ENCODE results near the gene MMP24OS. TPM values are rescaled to one million over a fixed set of nuclear protein-coding genes. Genes with fewer than 3 reads are reported as not detected.

MMP24OS gene
- total RNA-seq, 1 donor from 2014 or later = 87.6 TPM

DNA sequence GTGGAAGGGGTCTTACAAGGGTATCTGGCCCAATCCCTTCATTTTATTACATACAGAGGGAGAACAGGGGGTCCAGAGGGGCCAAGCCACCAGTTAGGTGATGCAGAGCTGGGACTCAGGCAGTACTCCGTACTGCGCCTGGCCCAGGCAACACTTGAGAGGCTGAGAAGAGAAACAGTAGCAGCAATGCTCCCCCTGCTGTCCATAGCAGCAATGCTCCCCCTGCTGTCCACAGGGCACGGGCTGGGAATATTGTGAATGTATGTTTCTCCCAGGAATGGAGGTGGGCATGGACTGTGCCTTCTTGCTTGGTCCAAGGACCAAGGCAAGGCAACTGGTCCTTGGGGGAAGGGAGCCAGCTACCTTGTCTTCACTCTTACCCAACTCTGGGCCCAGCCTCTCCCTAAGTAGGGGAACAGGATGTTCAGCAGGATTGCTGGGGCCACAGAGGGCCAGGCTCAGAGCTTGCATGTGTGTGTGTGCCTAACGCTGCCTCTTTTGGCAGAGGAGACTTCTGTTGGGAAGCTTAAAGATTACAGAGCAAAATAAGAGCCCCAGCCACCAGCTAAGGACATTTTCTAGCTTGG, 29.1 kb upstream of the MMP24OS start:
- DNase-seq (ENCODE audit: low spot score) = no peak

DNA sequence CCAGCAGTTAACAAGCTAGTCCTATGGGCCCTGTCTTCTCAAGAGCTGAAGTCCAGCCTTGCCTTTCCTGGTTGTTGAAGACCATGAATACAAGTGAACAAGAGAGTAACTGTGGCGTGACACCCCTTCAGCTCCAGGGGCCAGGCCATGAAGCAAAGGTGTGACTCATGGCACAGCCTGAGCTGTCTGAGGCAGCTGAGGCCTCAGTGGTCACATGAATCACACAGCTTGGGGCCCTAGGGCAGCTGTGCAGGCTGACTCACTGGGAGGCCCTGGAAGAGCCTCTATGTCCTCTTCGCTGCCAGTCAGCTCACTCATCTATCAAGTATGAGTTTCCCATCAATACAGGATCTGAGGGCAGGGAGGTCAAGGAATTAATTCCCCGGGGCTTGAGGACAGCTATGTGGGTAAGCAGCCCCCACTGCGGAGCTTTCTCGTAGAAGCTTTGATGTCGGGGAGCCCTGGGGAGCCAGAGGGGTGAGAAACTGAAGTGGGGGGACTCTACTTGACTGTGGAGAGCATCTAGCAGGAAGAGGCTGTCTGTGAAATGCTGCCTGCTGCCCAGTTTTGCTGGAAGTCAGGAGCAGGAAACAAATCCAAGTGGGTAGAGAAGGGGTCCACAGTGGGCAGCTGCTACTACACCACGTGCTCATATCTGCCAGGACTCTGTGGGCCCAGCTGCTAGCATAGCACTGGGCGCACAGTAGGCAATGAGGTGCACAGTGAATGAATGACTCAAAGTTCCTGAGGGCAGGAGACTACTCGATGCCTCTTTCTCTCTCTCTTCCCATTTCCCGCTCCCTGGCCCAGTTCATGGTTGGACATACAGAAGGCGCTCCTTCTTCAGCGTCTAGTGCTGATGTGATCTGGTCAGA, 28.0 kb upstream of the MMP24OS start:
- DNase-seq (ENCODE audit: low spot score) = no peak

DNA sequence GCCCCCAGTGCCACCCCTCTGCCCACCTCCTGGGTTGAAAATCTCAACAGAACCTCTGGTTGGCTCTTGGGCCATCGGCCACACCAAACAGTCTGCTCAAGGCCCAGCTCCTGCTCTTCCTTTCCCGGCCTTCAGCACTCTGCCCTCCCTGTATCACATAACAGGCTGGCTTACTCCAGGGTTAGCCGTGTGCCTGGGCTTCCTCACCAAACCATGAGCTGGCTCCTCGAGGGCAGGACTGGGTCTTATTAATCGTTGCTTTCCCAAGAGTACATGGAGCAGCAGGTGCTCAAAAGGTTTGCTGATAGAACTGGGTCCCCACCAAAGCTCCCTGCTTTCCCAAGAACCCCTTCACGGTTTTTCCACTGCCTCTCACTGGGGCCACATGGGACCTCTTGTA, 27.0 kb upstream of the MMP24OS start:
- DNase-seq (ENCODE audit: low spot score) = no peak

DNA sequence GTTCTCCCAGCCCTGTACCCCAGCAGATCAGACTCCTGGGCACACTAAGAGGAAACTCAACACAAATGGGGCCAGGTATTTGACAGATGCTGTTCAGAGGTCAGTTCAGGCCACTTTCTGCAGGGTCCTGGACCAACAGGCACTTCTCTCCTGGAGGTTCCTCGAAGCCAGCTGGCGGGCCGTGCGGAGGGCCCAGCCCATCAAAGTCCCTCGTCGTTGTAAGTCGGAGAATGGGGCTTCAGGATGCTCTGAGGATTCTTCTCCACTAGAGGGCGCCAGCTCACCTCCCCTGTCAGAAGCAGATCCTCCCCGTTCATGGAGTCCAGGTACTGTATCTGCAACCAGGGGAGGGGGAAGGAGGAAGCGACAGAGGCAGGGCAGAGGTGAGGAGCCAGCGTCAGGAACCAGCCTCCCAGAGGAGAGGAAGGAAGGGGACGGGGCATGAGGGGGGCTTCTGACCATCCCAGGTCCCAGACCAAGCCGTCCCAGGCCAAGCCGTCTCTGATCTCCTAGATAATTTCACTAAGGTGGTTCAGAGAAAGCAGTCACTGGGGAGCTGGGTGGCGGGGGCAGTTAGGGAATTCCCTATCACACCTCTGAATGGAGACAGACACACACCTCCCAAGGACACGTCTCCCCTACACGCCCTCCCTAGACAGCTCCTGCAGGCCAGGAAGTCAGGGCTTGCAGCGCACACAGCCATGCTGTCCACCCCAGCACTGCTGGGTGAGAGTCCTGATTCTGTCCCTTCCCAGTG, 26.0 kb upstream of the MMP24OS start:
- no peak for DNase-seq (ENCODE audit: low spot score)

DNA sequence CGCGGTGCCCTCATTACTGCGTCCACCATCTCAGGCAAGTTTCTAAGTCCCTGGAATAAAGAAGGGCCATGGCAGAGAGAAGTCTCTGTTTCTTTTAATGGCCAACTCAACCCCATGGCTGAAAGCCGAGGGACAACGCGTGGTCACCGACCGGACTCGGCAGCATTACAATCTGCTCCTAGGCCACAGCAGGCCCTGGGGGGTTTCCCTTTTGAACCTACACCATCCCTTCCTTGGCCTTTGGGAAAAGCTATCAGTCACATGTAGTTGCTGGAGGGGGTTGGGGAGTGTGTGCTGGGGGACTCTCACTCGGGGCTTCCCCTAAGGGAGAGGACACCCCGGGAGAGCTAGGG, 25.4 kb upstream of the MMP24OS start:
- DNase-seq (ENCODE audit: low spot score) = no peak

DNA sequence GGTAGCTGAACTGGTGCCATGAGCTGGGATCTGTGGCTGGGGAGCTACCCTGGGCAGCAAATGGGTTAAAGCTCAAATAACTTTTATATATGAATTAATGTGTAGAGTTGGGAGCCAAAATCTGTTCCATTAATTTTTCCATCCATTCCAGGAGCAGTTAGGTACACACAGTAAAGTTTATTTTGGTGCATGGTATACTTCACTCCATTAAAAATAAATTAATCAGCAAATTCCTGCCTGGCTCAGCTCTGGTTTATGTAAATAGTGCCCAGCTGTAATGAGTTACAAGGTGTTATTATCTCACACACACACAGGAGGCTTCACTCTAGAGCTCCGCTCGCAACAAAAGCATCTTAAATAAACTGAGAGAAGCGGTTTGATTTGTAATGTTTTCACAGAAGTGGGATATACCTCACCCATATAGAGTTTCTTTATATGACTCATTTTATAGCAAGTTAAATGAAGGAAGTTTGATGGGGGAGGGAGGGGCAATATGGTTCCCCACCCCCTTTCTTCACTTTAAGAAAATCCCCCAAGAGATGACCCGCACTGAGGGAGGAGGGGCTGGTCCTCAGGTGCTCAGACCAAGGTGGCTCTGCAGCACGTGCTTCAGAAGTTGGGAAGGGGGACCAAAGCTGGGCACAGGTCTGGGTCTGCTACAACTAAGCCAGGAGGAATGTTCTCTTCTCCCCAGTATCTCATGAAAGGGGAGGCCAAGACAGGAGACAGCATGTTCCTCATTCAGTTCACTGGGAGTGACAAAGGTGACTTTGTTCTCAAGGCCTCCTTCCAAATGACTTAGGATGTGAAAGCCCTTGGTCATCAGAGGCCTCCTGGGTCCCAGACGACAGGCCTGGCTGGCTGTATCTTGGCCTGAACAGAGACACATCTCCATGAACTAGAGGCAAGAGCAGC, 24.8 kb upstream of the MMP24OS start:
- no peak for DNase-seq (ENCODE audit: low spot score)

DNA sequence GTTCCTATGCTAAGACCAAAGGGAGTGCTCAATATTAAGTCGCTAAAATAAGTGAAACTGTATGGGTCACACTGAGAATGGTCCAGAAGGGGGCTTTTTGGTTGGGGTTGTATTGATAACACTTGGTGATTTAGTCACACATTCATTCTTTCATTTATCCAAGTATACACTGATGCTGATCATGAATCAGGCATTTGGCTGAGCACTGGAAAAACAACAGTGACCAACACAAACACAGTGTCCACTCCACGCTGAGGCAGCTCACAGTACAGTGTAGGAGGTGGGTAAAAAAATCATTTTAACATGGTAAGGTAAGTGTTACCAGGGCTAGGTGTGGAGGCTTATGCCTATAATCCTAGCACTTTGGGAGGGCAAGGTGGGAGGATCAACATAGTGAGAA, 23.5 kb upstream of the MMP24OS start:
- peak; percentile 33 for DNase-seq (ENCODE audit: low spot score)

DNA sequence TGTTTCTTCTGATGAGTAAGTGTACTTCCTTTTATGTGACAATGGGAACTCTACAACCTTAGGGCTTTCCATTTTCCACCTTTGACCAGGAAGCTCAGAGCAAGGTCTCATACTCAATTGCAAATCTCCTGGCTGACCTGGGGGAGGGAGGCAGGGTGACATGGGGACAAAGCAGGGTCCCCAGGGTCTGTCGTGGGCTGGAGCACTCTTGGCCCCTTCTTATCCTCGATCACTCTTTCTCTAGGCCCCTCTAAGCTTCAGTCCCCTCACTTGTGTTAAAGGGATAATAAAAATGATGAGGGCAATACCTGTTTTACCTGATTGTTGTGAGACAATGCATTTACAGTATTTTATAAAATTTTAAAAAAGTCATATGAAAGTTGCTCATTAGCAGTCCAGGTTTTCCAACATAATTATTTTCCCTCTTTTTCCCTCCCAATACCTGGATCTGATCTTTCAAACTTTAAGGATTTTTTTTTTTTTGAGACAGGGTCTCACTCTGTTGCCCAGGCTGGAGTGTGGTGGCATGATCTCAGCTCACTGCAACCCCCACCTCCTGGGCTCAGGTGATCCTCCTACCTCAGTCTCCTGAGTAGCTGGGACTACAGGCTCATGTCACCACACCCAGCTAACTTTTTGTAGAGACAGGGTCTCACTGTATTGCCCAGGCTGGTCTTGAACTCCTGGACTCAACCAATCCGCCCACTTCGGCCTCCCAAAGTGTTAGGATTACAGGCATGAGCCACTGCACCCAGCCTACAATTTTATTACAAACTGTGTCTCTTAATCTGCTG, 22.7 kb upstream of the MMP24OS start:
- no peak for DNase-seq (ENCODE audit: low spot score)

DNA sequence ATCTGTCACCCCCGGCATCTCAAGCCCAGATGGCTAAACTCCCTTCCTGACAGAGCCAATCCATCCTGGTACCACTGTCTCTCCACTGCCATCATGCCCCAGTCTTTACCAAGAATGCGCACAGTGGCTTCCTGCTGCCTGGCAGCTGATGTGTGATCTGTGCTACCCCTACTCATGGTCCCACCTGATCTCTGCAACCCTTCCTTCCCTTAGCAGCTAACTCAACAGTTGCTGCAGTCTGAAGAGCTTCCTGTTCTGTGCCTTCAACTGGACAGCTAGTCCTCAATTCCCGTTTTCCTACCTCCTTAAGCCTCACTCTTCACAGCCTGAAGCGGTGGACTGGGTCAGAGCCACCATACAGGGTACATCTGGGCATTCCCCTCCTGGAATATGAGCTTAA, 21.9 kb upstream of the MMP24OS start:
- DNase-seq (ENCODE audit: low spot score) = no peak

DNA sequence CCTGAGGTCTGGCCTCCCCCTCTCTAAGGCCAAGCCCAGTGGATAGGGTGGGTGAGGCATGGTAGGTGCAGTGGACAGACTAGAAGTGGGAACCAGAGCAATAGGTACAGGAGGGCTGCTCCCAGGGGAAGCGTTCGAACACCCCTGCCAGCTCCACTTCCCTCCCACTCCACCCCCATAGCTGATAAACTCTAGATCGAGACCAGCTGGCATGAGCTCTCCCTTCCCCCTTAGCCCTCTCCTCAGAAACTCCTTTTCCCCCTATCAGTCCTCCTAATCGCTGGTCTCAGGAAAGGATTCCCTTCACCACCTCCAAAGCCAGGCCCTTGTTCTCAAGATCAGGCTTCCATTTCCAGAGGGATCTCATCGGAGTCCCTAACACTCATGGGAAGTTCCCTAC, 20.3 kb upstream of the MMP24OS start:
- DNase-seq (ENCODE audit: low spot score) = no peak

DNA sequence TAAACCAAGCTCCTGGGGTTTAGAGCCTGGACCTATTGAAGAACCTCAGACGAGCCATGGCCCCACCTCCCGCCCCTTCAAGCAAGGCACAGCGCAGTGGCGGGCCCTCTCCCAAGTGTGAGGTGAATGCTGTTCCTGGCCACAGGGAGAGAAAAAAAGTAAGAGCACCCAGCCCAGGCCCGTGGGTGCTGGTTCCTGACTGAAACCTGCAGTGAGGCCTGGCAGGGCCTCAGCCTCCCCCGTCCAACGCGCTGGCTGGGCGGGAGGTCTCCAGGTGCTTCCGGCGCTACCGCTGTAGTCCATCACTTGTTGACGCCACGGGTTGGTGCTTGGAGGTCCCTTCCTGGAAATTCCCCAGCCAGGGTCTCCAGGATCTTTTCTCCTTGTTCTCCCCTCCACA, 19.8 kb upstream of the MMP24OS start:
- no peak for DNase-seq (ENCODE audit: low spot score)

DNA sequence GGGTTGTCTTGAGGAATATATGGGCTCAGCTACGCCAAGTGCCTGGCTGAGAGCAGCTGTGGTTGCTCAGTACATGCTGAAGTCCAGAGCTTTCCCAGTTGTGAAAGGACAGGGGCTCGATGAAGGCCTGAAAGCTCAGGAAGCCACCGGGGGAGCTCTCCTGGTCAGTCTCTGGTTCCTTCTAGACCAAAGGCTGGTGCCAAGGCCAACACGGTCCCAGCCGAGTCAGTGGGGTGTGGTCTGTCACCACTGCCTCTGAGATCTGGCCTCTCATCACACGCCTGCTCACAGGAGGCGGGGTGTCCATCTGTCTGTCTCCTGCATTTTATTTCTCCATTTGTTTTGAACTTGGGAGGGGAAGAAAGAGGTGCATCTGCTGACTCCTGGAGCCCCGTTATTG, 19.2 kb upstream of the MMP24OS start:
- no peak for DNase-seq (ENCODE audit: low spot score)

DNA sequence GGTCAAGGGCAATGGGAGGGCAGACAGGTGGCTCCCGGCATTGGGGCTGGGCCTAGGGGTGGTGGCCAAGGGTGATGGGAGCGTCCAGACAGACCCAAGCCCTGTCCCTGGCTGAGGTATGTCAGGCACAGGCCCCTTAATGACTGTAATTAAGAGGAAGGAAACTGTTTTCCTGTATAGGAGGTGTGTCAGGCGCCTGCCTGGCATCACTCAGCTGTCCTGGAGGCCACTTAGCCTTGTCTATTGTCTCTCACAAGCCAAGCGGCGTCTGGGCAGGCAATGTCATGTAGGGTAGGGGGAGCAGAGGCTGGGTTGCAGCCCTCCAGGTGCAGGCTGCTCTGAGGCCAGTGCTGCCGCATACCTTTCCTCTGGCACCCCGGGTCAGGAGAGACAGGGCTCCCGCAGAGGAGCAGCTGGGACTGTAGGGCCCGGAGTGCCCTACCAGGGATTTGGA, 18.2 kb upstream of the MMP24OS start:
- no peak for DNase-seq (ENCODE audit: low spot score)

DNA sequence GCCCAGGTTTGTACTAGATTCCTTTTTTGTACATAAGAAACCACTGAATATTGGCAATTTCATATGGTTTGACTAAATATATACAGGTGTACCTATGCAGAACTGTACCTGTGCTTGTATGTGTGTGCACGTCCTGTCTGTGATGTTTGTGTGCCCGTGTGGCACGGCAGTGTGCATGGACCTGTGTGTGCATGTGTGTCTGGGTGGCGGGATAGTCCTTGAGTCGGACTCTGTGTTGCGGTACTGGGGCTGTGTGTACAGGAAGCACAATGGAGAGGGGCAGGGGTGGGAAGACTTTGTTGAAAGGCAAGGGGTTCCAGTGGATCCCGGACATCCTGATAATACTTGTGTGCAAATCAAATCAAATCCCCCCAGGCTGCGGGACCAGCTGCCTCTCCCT, 17.8 kb upstream of the MMP24OS start:
- no peak for DNase-seq (ENCODE audit: low spot score)

DNA sequence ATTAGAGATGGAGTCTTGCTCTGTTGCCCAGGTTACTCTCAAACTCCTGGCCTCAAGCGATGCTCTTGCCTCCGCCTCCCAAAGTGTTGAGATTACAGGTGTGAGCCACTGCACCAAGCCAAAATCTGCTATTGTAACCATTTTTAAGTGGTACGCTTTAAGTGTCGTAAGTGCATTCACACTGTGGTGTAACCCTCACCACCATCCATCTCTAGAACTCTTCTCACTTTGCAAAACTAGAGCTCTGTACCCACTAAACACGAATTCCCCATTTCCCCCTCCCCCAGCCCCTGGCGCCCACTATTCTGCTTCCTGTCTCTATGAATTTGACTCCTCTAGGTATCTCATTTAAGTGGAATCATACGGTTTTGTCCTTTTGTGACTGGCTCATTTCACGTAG, 17.1 kb upstream of the MMP24OS start:
- no peak for DNase-seq (ENCODE audit: low spot score)

DNA sequence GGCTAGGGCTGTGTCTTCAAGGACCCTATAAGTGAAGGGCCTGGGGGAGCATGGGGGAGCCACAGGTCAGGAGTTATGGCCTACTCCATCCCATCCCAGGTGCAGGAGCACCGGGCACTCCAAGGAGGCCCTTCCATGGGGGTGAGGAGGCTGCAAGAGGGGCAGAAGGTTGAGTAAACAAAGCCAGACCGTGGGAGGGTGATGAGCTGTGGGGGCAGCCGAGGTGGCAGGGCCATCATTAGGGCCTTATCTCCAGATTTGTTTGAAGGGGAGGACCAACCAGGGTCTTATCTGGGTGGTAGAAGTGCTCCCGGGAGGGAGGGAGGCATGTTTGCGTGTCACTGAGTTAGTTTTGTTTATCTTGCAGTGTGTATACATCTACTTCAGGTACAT, 16.4 kb upstream of the MMP24OS start:
- DNase-seq (ENCODE audit: low spot score) = no peak

DNA sequence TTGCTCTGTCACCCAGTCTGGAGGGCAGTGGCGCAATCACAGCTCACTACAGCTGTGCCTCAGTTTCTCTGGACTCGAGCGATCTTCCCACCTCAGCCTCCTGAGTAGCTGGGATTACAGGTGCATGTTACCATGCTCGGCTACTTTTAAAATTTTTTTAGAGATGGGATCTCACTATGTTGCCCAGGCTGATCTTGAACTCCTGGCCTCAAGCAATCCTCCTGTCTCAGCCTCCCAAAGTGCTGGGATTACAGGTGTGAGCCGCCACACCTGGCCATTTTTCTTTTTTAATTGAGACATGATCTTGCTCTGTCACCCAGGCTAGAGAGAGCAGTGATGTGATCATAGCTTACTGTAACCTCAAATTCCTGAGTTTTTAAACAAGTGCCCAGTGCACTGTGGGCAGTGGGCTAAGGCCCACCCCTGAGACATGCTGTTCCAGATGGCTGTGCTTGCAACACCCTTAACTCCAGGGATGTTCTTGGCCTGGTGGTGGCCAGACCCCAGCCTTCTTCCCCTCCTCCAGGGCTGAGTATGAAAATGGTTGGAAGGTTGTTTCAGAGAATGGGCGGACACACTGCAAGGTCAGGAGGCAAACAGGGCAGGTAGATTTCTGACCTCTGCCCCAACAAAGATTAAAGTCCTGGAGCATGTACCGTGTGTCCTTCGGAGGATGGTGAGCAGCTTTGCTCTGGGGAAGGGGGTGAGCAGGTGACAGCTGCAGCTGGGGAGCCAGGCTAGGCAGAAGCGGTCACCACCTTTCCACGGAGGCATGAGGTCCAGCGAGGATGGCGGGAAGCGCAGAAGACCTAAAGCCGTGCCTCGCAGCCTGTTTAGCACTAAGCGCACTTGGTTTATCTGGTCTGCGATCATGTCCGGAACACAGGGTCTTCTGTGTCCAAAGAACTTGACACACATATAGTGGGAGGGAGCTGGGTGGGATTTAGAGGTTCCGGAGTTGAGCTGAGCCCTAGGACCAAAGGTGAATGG, 15.7 kb upstream of the MMP24OS start:
- no peak for DNase-seq (ENCODE audit: low spot score)

DNA sequence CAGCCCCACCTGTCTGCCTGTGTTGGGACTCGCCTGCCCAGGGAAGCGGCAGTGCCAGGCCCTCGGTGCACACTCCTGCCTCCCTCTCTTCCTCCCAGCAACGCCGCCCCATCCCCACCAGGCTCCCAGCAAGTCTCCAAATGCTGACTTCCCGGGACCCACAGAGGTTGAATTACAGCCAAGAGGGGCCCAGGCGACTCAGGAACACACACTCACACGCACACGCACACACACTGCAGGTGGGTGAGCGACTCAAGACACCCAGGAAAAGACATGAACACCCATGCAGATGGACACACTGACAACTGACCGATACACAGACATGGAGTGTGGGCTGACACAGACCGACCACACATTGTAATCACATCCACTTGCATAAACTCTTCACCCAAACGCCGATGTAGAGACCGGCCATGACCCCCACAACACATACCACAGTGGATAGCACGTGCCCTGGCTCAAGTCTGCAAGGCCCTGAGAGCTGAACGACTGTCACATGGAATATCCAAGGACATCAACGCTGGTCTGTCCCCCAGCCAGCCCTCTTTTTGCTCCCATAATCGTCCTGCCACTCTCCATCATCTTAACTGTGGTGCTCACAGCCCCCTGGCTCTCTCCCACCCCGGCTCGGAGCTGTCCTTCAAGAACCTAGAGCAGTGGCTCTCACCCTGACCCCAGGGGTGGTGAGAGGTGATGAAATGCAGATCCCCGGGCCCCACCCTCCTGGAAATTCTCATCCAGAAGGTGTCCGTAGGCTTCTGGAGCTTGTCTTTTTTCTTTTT, 14.8 kb upstream of the MMP24OS start:
- no peak for DNase-seq (ENCODE audit: low spot score)
